ENCODE data around the gene GRIK5.

The GRIK5 gene

GRCh38 chr19:41998246-41999020 is 71.6 kb downstream of the GRIK5 start:
- TF ChIP-seq CTCF (IDR thresholded peaks at IDR 0.05): peak; percentile 50

DNA sequence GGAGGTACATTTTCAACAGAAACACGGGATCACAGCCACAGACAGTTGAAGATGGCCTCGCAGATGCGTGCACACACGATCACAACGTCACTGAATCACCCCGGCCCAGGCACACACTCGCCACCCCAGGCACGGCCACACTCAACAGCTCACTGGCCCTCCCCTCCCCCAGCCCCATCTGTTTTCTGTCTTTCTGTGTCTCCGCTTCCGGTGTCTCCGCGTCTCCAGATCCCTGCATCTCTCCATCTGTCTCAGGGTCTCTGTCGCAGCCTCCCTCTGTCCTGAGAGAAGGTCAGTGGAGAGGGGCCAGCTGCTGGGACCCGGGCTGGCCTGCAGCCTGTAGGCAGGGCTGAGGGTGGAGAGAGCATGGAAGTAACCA is 72.2 kb downstream of the GRIK5 start:
- TF ChIP-seq CTCF (IDR thresholded peaks at IDR 0.05): no peak

DNA sequence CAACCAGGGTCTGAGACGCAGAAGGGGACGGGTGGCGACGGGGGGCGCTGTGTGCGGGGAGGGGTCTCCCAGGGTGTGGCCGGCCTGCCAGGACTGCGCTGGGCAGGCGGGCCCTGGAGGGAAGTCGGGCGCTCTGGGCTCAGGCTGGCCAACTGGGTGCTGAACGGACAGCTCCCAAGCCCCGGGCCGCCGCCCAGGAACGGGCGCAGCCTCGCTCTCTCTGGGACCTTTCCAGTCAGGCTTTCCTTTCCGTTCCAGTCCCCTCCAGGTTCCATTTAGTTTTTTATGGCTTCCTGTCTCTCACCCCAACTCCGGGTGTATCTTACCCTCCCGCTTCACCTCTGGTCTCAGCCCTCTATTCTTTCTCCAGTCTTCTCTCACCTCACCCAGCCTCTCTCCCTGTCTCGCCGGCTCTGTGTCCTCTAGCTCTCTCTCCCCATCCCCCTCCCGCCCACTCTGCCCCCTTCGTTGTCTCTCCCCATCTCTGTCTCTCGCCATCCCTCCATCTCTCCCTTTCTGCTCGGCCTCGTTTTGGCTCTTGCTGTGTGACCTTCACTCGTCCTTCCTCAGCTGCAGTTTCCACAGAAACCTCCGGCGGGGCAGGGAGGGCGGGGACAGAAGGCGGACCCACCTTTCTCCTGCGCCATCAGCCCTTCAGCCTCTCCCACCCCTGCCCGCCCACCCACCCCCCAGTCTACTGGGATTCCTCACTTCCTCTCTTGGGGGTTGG is 72.7 kb downstream of the GRIK5 start:
- TF ChIP-seq CTCF (IDR thresholded peaks at IDR 0.05): no peak

GRCh38 chr19:41995959-41996797 is 73.8 kb downstream of the GRIK5 start:
- TF ChIP-seq CTCF (IDR thresholded peaks at IDR 0.05): no peak

GRCh38 chr19:41994994-41995958 is 74.7 kb downstream of the GRIK5 start:
- TF ChIP-seq CTCF (IDR thresholded peaks at IDR 0.05): no peak

GRCh38 chr19:41994521-41994971 is 75.5 kb downstream of the GRIK5 start:
- no peak for TF ChIP-seq CTCF (IDR thresholded peaks at IDR 0.05)
